Inferior parietal cortex (tissue), 1 donor: Measurements from ENCODE around the gene FIG4.
A peak's percentile ranks its signal among the peaks of the same experiment; 100 is the strongest.
"Not testable (repeated sequence)": the region's sequence is repeated elsewhere in the genome, so short reads cannot be mapped to it uniquely, and the experiment has no call there.

Experiments used
- DNase-seq: peaks from one replicate; pipeline ENCODE4 v3.0.0-alpha.2; 2016; ENCODE audit errors: extremely low spot score

Gene FIG4

GRCh38 chr6:109690737-109691621 is at the start of gene FIG4, which contains the start of gene AK9:
FIG4 (plus strand) TSS chr6:109691296; CDS start chr6:109691436, 140 bp downstream.
AK9 (minus strand) TSS chr6:109691202; CDS start chr6:109675745, 15,457 bp downstream.
- DNase-seq, result peak; percentile 95

- DNase-seq, result no peak
These were observed 47.0 kb upstream of the FIG4 start for GRCh38 chr6:109644131-109644530.

GRCh38 chr6:109653264-109653663 is 37.8 kb upstream of the FIG4 start:
- no peak for DNase-seq

- DNase-seq, result no peak
These were observed 35.3 kb upstream of the FIG4 start for GRCh38 chr6:109655761-109656262.

- DNase-seq, result no peak
These were observed 30.4 kb upstream of the FIG4 start for GRCh38 chr6:109660526-109661320.

GRCh38 chr6:109662192-109662591 is 28.9 kb upstream of the FIG4 start:
- DNase-seq, result no peak

- DNase-seq, result no peak
These were observed 21.3 kb upstream of the FIG4 start for GRCh38 chr6:109669811-109670210.

- DNase-seq, result no peak
These were observed 19.4 kb upstream of the FIG4 start for GRCh38 chr6:109671733-109672132.

GRCh38 chr6:109672175-109672574 is 18.9 kb upstream of the FIG4 start:
- no peak for DNase-seq

- no peak for DNase-seq
These were observed 18.3 kb upstream of the FIG4 start for GRCh38 chr6:109672839-109673238.

GRCh38 chr6:109676724-109677123 is 14.4 kb upstream of the FIG4 start:
- no peak for DNase-seq

GRCh38 chr6:109678240-109678639 is 12.9 kb upstream of the FIG4 start:
- DNase-seq, result no peak

GRCh38 chr6:109678661-109679505 is 12.2 kb upstream of the FIG4 start:
- not testable (repeated sequence) for DNase-seq

GRCh38 chr6:109686566-109687265 is 4.4 kb upstream of the FIG4 start:
- DNase-seq, result no peak

GRCh38 chr6:109687271-109687761 is 3.8 kb upstream of the FIG4 start:
- DNase-seq, result no peak

- no peak for DNase-seq
These were observed 741 bp upstream of the FIG4 start for GRCh38 chr6:109690373-109690736.

- DNase-seq, result no peak
These were observed 2.0 kb downstream of the FIG4 start for GRCh38 chr6:109693111-109693510.

- no peak for DNase-seq
These were observed 4.4 kb downstream of the FIG4 start for GRCh38 chr6:109695468-109695867.

- no peak for DNase-seq
These were observed 5.3 kb downstream of the FIG4 start for GRCh38 chr6:109696355-109696754.

GRCh38 chr6:109701221-109701620 is 10.1 kb downstream of the FIG4 start:
- DNase-seq, result no peak

GRCh38 chr6:109701774-109702173 is 10.7 kb downstream of the FIG4 start:
- DNase-seq, result no peak
